Activated CD4-positive, alpha-beta T cell treated with anti-CD3 and anti-CD28 coated beads for 36 hours (primary cell): Measurements from ENCODE around the gene UPF3B. TPM values are rescaled to one million over a fixed set of nuclear protein-coding genes. Genes with fewer than 3 reads are reported as not detected.

Experiments used
- ATAC-seq: fragments of 200-7000 bp; cut with Tn5 transposase; one replicate; pipeline ENCODE4 v1.10.0; 2021; ENCODE audit warnings: mild to moderate bottlenecking, moderate library complexity
- CTCF ChIA-PET: fragments of 350-600 bp; sonication (Branson Sonifier 250); formaldehyde crosslinking; loops from one replicate; lab custom pipeline; 2021; ENCODE audit warnings: antibody characterized with exemption; lab: Charles Lee
- POLR2A ChIA-PET: fragments of 350-600 bp; sonication (Branson Sonifier 250); formaldehyde crosslinking; loops from one replicate; lab custom pipeline; 2021; ENCODE audit warnings: antibody characterized with exemption, inconsistent platforms; lab: Charles Lee
- DNase-seq: peaks from one replicate; pipeline ENCODE4 v3.0.0-alpha.2; 2020
- H3K27ac Mint-ChIP-seq: one replicate; pipeline ENCODE4 v1.8.0; 2021; ENCODE audit warnings: mixed read lengths
- H3K27me3 Mint-ChIP-seq: one replicate; pipeline ENCODE4 v1.8.0; 2021; ENCODE audit warnings: mixed read lengths
- H3K36me3 Mint-ChIP-seq: one replicate; pipeline ENCODE4 v1.8.0; 2021; ENCODE audit warnings: low read depth, mixed read lengths
- H3K4me1 Mint-ChIP-seq: one replicate; pipeline ENCODE4 v1.8.0; 2021; ENCODE audit warnings: mixed read lengths
- H3K4me3 Mint-ChIP-seq: one replicate; pipeline ENCODE4 v1.8.0; 2021; ENCODE audit warnings: mild to moderate bottlenecking, moderate library complexity, mixed read lengths
- H3K9me3 Mint-ChIP-seq: one replicate; pipeline ENCODE4 v1.8.0; 2021; ENCODE audit warnings: low read depth, mixed read lengths
- intact Hi-C, 2 experiments: fragments of 100-400 bp; cut with DNase I in 1 of 2; cut with micrococcal nuclease in 1 of 2; formaldehyde crosslinking; loops; one replicate each; pipeline versions ENCODE4 v1.14.2 to v1.15.1; 2022 to 2024; cut with DNase I, micrococcal nuclease
- total RNA-seq, 2 experiments: library from RNA; stranded (reverse); gene quantifications; one replicate each; pipeline ENCODE4 v1.2.3, GENCODE V29; 2021

Gene UPF3B
- total RNA-seq, 2 experiments from 2014 or later: 18.1 to 21.3 TPM

DNA sequence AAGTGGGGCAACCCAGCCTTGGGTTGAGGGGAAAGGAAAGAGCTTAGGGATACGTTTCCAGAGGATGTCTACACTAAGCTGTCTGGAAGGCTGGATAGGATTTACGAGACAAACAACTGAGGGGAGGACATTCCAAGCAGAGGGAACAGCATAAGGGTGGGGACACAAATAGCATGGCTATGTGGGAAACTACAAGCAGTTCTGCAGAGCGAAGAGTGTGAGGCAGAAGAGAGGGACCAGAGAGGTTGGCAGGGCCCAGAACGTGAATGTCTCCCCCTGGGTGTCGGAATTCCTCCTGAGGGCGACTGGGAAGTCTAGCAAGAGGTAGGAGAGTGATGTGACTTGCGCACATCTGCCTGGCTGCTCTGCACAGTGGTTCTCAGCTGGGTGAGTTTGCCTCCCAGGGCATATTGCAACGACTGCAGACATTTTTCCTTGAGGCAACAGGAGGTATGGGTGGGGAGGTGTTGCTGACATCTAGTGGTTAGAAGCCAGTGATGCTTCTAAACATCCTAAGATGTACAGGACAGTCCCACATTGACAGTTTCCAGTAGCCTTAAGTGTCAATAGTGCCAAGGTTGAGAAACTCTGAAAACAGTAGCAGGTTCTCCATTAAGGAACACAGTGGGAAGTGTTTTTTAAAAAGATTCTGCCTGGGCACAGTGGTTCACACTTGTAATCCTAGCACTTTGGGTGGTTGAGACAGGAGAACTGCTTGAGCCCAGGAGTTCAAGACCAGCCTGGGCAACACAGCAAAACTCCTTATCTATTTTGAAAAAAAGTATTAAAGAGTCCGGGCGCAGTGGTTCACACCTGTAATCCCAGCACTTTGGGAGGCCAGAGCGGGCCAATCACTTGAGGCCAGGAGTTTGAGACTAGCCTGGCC, 28.0 kb upstream of the UPF3B start:
- POLR2A ChIA-PET: interaction anchor here (0.6 kb wide), 1 partner anchor 89 kb away, joined by 3 read pairs; the partner anchor contains the start of gene RPL39
- Mint-ChIP-seq H3K36me3 (peaks cover 10% of the 10 kb centered on the region), H3K4me3 (no peak overlapping the region), H3K4me1 (peaks cover 10% of the 10 kb centered on the region), H3K27me3 (no peaks in the 10 kb centered on the region), H3K9me3 (no peaks in the 10 kb centered on the region), H3K27ac (peak overlapping the region; percentile 60)
- intact Hi-C loops: loop anchor here (2.0 kb wide), 2 partner anchors 90 to 364 kb away; partner anchors contain the start of gene RPL39 (in 1 of the 2)
- ATAC-seq (peak; percentile 92), DNase-seq (peak; percentile 44)
- CTCF ChIA-PET: interaction anchor here (0.6 to 2.3 kb wide), 6 partner anchors 10 to 127 kb away, joined by 3 to 8 read pairs (median 5); partner anchors contain the start of gene RPL39

DNA sequence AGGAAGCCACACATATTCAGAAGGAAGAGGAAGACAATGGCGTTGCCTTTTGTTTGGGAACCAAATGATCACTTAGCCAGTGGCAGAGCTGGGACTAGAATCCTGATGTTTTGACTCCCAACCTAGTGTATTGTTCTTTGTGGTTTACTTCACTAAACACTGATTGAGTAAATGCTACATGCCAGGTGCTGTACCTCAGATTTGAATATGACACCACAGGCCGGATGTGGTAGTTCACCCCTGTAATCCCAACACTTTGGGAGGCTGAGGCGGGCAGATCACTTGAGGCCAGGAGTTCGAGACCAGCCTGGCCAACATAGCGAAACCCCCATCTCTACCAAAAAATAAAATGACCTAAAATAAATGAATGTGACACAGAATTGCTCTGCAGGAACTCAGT, 27.3 kb upstream of the UPF3B start:
- no peaks in the 10 kb centered on the region for H3K27me3 Mint-ChIP-seq
- CTCF ChIA-PET: interaction anchor here (0.6 to 2.3 kb wide), 6 partner anchors 10 to 126 kb away, joined by 3 to 8 read pairs (median 5); partner anchors contain the start of gene RPL39
- ATAC-seq: peak; percentile 28
- peaks cover 10% of the 10 kb centered on the region for H3K4me1 Mint-ChIP-seq
- H3K27ac Mint-ChIP-seq: peak overlapping the region; percentile 60
- POLR2A ChIA-PET: no interaction called here
- H3K9me3 Mint-ChIP-seq: no peaks in the 10 kb centered on the region
- DNase-seq: peak; percentile 30
- intact Hi-C loops: loop anchor here (2.0 kb wide), 2 partner anchors 89 to 363 kb away; partner anchors contain the start of gene RPL39 (in 1 of the 2)
- no peak overlapping the region for H3K4me3 Mint-ChIP-seq
- H3K36me3 Mint-ChIP-seq: peaks cover 10% of the 10 kb centered on the region

DNA sequence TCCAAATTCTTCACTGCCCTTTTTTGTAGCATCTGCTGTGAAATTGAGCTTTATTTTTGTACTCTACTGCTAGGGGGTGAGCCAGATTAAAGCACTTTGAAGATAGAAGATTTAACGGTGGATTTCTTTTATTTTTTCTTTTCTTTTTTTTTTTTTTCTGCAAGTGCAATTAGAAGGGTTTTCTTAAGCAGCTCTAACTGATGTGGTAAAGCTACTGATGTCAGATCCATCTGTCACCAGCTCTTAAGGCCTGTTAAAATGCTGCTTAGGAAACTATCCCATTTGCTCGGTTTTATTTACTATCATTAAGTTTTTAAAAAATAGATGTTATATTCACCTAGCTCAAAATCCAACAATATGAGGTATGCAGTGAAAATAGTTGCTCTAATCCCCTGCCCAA, 26.0 kb upstream of the UPF3B start:
- ChIA-PET CTCF (interaction anchor here (0.6 to 2.3 kb wide), 6 partner anchors 8 to 122 kb away, joined by 3 to 8 read pairs (median 4); partner anchors contain the start of gene UPF3B), POLR2A (interaction anchor here (0.7 kb wide), 1 partner anchor 94 kb away, joined by 6 read pairs; no protein-coding TSS in a partner anchor)
- ATAC-seq (no peak), DNase-seq (no peak)
- H3K36me3 Mint-ChIP-seq: peaks cover 10% of the 10 kb centered on the region
- H3K27me3 Mint-ChIP-seq: no peaks in the 10 kb centered on the region
- peak overlapping the region; percentile 75 for H3K27ac Mint-ChIP-seq
- H3K4me1 Mint-ChIP-seq: peaks cover 12% of the 10 kb centered on the region
- intact Hi-C loops: loop anchor here (10.0 kb wide), 2 partner anchors 124 to 274 kb away; partner anchors contain the start of genes SOWAHD (in 2 of the 2) and NKRF (in 1 of the 2)
- H3K9me3 Mint-ChIP-seq: no peaks in the 10 kb centered on the region
- no peak overlapping the region for H3K4me3 Mint-ChIP-seq

DNA sequence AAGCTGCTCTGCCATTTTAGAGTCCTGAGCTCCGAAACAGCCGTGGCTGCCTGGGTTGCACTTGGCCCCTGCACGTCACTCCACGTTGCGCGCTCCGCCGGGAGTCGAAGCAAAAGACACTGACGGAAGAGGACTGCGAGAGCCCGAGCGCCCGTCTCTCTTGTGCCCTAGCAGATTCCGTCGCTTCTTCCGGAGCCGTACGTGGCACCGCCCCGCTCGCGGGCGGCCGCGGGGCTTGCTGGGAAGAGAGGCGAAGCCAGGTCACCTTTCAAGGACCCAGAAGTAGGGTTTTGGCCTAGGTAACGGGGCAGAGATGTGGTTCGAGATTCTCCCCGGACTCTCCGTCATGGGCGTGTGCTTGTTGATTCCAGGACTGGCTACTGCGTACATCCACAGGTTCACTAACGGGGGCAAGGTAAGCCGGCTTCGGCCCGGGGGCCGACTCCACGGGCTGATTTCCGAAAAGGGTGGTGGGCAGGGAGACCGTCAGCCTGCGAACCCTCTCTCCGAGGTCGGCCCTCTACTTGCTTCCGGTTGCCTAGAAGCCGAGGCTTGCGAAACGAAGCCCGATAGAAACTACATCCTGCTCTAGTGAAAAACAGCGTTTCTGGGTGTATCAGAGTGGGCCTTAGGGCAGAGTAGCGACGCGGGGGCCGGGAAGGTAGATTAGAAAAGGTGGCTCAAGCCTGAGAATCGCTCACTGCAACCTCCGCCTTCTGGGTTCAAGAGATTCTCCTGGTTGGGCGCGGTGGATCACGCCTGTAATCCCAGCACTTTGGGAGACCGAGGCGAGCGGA, 19.0 kb upstream of the UPF3B start, which contains the start of the genes NDUFA1 and RNF113A:
NDUFA1 (plus strand) TSS at position 234 of the 797 bp plus-strand sequence; CDS start at position 314, 80 bp downstream.
RNF113A (minus strand) TSS at position 135 of the 797 bp plus-strand sequence; CDS start at position 15, 120 bp downstream.
- Mint-ChIP-seq H3K4me1 (peaks cover 14% of the 10 kb centered on the region), H3K27me3 (no peaks in the 10 kb centered on the region), H3K4me3 (peak within 1 kb of the TSS; percentile 100), H3K36me3 (peaks cover 25% of the 10 kb centered on the region), H3K9me3 (no peaks in the 10 kb centered on the region), H3K27ac (peak within 1 kb of the TSS; percentile 99)
- DNase-seq (peak; percentile 91), ATAC-seq (peak; percentile 93)
- CTCF ChIA-PET: interaction anchor here (0.6 to 2.5 kb wide), 4 partner anchors 17 to 288 kb away, joined by 3 to 13 read pairs (median 5); partner anchors contain the start of genes RPL39 and UPF3B
- intact Hi-C loops: loop anchor here (1.0 to 10.0 kb wide), 12 partner anchors 18 to 690 kb away; partner anchors contain the start of genes NKRF (in 2 of the 2), RPL39 (in 2 of the 2), SOWAHD (in 2 of the 2) and NKAP (in 1 of the 2)
- POLR2A ChIA-PET: interaction anchor here (0.6 to 3.2 kb wide), 7 partner anchors 19 to 186 kb away, joined by 3 to 21 read pairs (median 7); partner anchors contain the start of genes RPL39 and UPF3B

DNA sequence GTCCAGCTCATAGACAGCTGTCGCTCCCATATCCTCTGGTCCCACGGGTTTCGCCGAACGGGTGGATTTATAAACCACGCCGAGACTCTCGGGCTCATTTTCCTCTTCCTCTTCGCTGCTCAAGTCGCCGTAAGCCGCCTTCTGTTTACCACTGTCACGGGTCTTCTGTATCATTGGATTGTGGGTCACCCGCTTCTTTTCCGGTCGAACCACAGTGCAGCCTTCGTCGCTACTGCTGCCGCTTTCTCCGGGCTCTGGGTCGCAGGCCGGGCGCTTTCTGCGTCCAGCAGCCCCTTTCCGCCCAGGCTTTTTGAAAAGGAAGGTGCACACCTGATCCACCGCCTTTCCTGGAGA, 18.5 kb upstream of the UPF3B start:
- Mint-ChIP-seq H3K4me3 (peak overlapping the region; percentile 100), H3K9me3 (no peaks in the 10 kb centered on the region), H3K36me3 (peaks cover 24% of the 10 kb centered on the region), H3K27me3 (no peaks in the 10 kb centered on the region), H3K4me1 (peaks cover 14% of the 10 kb centered on the region), H3K27ac (peak overlapping the region; percentile 99)
- POLR2A ChIA-PET: interaction anchor here (0.6 to 3.2 kb wide), 7 partner anchors 18 to 186 kb away, joined by 3 to 21 read pairs (median 7); partner anchors contain the start of genes RPL39 and UPF3B
- intact Hi-C loops: loop anchor here (1.0 to 10.0 kb wide), 12 partner anchors 18 to 690 kb away; partner anchors contain the start of genes NKRF (in 2 of the 2), RPL39 (in 2 of the 2), SOWAHD (in 2 of the 2) and NKAP (in 1 of the 2)
- CTCF ChIA-PET: interaction anchor here (0.6 to 2.5 kb wide), 6 partner anchors 8 to 296 kb away, joined by 3 to 13 read pairs (median 5); partner anchors contain the start of genes RPL39 and UPF3B
- DNase-seq (no peak), ATAC-seq (peak; percentile 43)

DNA sequence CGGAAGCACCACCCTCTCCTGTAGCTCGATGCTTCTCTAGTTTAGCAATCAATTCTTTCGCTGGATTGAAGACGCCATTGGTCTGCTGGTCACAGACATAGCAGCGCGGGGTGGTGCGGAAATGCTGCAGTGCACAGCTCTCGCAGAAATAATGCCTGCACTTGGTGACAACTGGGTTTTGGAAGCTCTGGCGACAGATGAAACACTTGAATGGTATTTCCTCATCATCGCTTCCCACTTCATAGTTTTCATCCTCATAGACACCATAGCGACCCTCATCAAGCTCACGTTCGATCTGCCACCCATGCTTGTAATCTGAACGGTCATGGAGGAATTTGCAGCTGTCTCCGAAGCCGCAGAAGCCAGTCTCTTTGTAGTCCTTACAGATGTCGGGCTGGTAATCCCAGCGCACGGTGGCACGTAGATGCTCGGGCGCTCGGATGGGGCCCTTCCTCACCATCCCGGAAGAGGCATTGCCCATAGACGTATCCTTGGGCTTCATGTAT, 17.9 kb upstream of the UPF3B start:
- ChIA-PET CTCF (interaction anchor here (0.6 to 2.5 kb wide), 6 partner anchors 9 to 296 kb away, joined by 3 to 13 read pairs (median 6); partner anchors contain the start of gene UPF3B), POLR2A (interaction anchor here (0.6 to 3.2 kb wide), 7 partner anchors 18 to 185 kb away, joined by 3 to 21 read pairs (median 7); partner anchors contain the start of genes RPL39 and UPF3B)
- DNase-seq (peak; percentile 54), ATAC-seq (peak; percentile 14)
- H3K27ac Mint-ChIP-seq: peak overlapping the region; percentile 99
- intact Hi-C loops: loop anchor here (1.0 to 10.0 kb wide), 12 partner anchors 17 to 691 kb away; partner anchors contain the start of genes NKRF (in 2 of the 2), RPL39 (in 2 of the 2), SOWAHD (in 2 of the 2) and NKAP (in 1 of the 2)
- peaks cover 14% of the 10 kb centered on the region for H3K4me1 Mint-ChIP-seq
- peak overlapping the region; percentile 100 for H3K4me3 Mint-ChIP-seq
- H3K9me3 Mint-ChIP-seq: no peaks in the 10 kb centered on the region
- peaks cover 21% of the 10 kb centered on the region for H3K36me3 Mint-ChIP-seq
- H3K27me3 Mint-ChIP-seq: no peaks in the 10 kb centered on the region

DNA sequence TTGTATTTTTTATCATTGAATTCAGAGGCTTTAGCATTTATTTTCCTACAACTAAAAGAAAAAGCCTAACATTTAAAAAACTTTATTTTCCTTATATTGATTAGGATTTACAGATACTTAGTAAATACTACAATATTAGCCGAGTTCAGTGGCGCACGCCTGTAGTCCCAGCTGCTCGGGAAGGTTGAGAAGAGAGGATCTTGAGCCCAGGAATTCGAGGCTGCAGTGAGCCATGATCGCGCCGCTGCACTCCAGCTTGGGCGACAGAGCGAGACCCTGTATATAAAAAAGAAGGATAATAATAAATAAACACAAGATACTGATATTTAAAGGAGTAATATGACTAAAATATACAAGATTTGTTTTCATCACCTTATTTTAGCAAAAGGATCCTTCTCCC, 681 bp upstream of the UPF3B start:
- no peaks in the 10 kb centered on the region for H3K9me3 Mint-ChIP-seq
- POLR2A ChIA-PET: interaction anchor here (0.8 to 1.5 kb wide), 6 partner anchors 17 to 165 kb away, joined by 3 to 26 read pairs (median 4); partner anchors contain the start of genes NDUFA1, RNF113A and RPL39
- no peaks in the 10 kb centered on the region for H3K27me3 Mint-ChIP-seq
- peak overlapping the region; percentile 84 for H3K4me3 Mint-ChIP-seq
- CTCF ChIA-PET: interaction anchor here (0.6 to 1.3 kb wide), 4 partner anchors 17 to 282 kb away, joined by 3 to 13 read pairs (median 5); partner anchors contain the start of genes NDUFA1, RNF113A and RPL39
- H3K36me3 Mint-ChIP-seq: peaks cover 12% of the 10 kb centered on the region
- DNase-seq: no peak
- peak overlapping the region; percentile 85 for H3K27ac Mint-ChIP-seq
- intact Hi-C loops: loop anchor here (1.0 kb wide), 3 partner anchors 18 to 90 kb away; partner anchors contain the start of genes NDUFA1 (in 2 of the 2), RNF113A (in 2 of the 2), RPL39 (in 2 of the 2) and NKAP (in 1 of the 2)
- peaks cover 4% of the 10 kb centered on the region for H3K4me1 Mint-ChIP-seq
- no peak for ATAC-seq

DNA sequence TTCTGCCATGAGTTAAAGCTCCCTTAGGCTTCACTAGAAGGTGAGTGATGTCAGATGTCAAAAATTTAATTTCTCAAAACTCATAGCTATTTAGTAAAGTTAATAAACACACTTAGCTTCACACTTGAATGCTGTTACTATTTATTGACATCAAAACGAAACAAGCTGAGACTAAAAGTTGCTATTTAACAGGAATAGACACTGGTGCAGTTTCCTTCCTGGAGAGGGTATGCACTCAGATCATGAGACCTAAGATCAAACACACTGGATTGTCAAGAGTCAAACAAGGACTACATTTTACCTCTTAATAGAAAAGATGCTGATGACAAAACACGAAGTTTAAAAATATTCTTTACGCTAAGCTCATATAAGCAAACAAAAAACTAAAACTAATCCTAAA, 18.9 kb downstream of the UPF3B start:
- Mint-ChIP-seq H3K36me3 (peaks cover 40% of the 10 kb centered on the region), H3K4me1 (no peaks in the 10 kb centered on the region), H3K27ac (no peak overlapping the region), H3K4me3 (no peak overlapping the region), H3K9me3 (no peaks in the 10 kb centered on the region), H3K27me3 (no peaks in the 10 kb centered on the region)
- ATAC-seq: no peak
- ChIA-PET POLR2A (interaction anchor here (1.3 kb wide), 1 partner anchor 43 kb away, joined by 4 read pairs; the partner anchor contains the start of gene RPL39), CTCF (interaction anchor here (0.7 to 1.0 kb wide), 2 partner anchors 12 to 56 kb away, joined by 3 read pairs; no protein-coding TSS in a partner anchor)
- intact Hi-C loops: no loop called here
- DNase-seq: no peak

DNA sequence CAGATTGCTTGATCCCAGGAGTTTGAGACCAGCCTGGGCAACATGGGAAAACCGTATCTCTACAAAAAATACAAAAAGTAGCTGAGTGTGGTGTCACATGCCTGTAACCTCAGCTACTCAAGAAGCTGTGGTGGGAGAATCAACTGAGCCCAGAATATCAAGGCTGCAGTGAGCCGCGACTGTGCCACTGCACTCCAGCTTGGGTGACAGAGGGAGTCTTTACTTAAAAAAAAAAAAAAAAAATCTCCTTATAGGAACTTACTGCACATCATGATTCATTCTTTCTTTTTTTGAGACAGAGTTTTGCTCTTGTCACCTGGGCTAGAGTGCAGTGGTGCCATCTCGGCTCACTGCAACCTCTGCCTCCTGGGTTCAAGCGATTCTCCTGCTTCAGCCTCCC, 24.3 kb downstream of the UPF3B start:
- intact Hi-C loops: loop anchor here (5.0 kb wide), 1 partner anchor 36 kb away; the partner anchor contains the start of gene RPL39 (in 2 of the 2)
- Mint-ChIP-seq H3K27me3 (no peaks in the 10 kb centered on the region), H3K4me3 (no peak overlapping the region), H3K9me3 (no peaks in the 10 kb centered on the region), H3K36me3 (peaks cover 22% of the 10 kb centered on the region), H3K4me1 (peaks cover 10% of the 10 kb centered on the region), H3K27ac (no peak overlapping the region)
- POLR2A ChIA-PET: no interaction called here
- DNase-seq: no peak
- CTCF ChIA-PET: no interaction called here
- peak; percentile 39 for ATAC-seq
